CD4-positive, alpha-beta T cell (primary cell): Measurements from ENCODE around the gene TCF15. TPM values are rescaled to one million over a fixed set of nuclear protein-coding genes. Genes with fewer than 3 reads are reported as not detected.

ENCODE experiments used
- ATAC-seq: fragments of 200-7000 bp; cut with Tn5 transposase; one replicate; pipeline ENCODE4 v1.10.0; 2022; ENCODE audit warnings: mild to moderate bottlenecking; ENCODE audit not compliant: poor library complexity
- CTCF ChIA-PET: fragments of 350-600 bp; sonication (Branson Sonifier 250); formaldehyde crosslinking; loops from one replicate; lab custom pipeline; 2021; ENCODE audit warnings: antibody characterized with exemption, inconsistent platforms; lab: Charles Lee
- POLR2A ChIA-PET: fragments of 350-600 bp; sonication (Branson Sonifier 250); formaldehyde crosslinking; loops from one replicate; lab custom pipeline; 2021; ENCODE audit warnings: antibody characterized with exemption, inconsistent platforms; lab: Charles Lee
- DNase-seq, 14 experiments: peaks; one replicate each; pipeline ENCODE4 v3.0.0-alpha.2; 2013 to 2020; ENCODE audit warnings: mixed read lengths in 2 of 14
- H3K27ac ChIP-seq, 2 donors: one replicate each; pipeline versions ENCODE4 v1.5.1 to v1.7.0; 2013; ENCODE audit warnings: low read length in 2 of 2, low read depth in 1 of 2, mild to moderate bottlenecking in 1 of 2
- H3K27me3 ChIP-seq, 2 experiments: 1 replicate in 1 of 2; 2 replicates in 1 of 2; pipeline versions ENCODE4 v1.6.1 to v1.7.0; 2013; ENCODE audit warnings: low read length in 2 of 2, control low read depth in 1 of 2, mild to moderate bottlenecking in 1 of 2, moderate library complexity in 1 of 2; ENCODE audit not compliant: insufficient read depth in 2 of 2, control insufficient read depth in 1 of 2
- H3K36me3 ChIP-seq: one replicate; pipeline ENCODE4 v1.6.1; 2013; ENCODE audit warnings: low read length, control low read depth; ENCODE audit not compliant: insufficient read depth
- H3K4me1 ChIP-seq: one replicate; pipeline ENCODE4 v1.6.1; 2013; ENCODE audit warnings: low read length, control low read depth; ENCODE audit not compliant: insufficient read depth
- H3K4me3 ChIP-seq: one replicate; pipeline ENCODE4 v1.5.1; 2013; ENCODE audit warnings: mild to moderate bottlenecking, low read length, moderate library complexity
- H3K9me3 ChIP-seq, 2 experiments: 1 replicate in 1 of 2; 2 replicates in 1 of 2; pipeline versions ENCODE4 v1.6.1 to v1.7.0; 2013; ENCODE audit warnings: low read length in 2 of 2, mild to moderate bottlenecking in 2 of 2, control low read depth in 1 of 2, moderate library complexity in 1 of 2; ENCODE audit not compliant: control insufficient read depth in 1 of 2, insufficient read depth in 1 of 2
- H3K27ac Mint-ChIP-seq: one replicate; pipeline ENCODE4 v1.8.0; 2020; ENCODE audit warnings: mixed read lengths
- H3K27me3 Mint-ChIP-seq: one replicate; pipeline ENCODE4 v1.8.0; 2021; ENCODE audit warnings: mixed read lengths
- H3K36me3 Mint-ChIP-seq: one replicate; pipeline ENCODE4 v1.8.0; 2021; ENCODE audit warnings: low read depth, mixed read lengths
- H3K4me1 Mint-ChIP-seq: one replicate; pipeline ENCODE4 v1.8.0; 2021; ENCODE audit warnings: low read depth, mixed read lengths
- H3K4me3 Mint-ChIP-seq: one replicate; pipeline ENCODE4 v1.8.0; 2020; ENCODE audit warnings: mild to moderate bottlenecking, mixed read lengths
- H3K9me3 Mint-ChIP-seq: one replicate; pipeline ENCODE4 v1.8.0; 2020; ENCODE audit warnings: mixed read lengths
- CTCF ChIP-seq: fragments of 200-600 bp; IDR thresholded peaks from one replicate; pipeline ENCODE4 v1.8.0; 2022; ENCODE audit warnings: antibody characterized with exemption, mild to moderate bottlenecking
- intact Hi-C, 2 experiments: fragments of 100-400 bp; cut with DNase I in 1 of 2; cut with micrococcal nuclease in 1 of 2; formaldehyde crosslinking; loops; one replicate each; pipeline versions ENCODE4 v1.15.1 to v1.9.0; 2023 to 2025; cut with DNase I, micrococcal nuclease
- total RNA-seq, 174 experiments: library from RNA in 2 of 174; stranded (reverse) in 2 of 174; gene quantifications; one replicate each; pipeline ENCODE4 v1.2.3 and lab custom pipeline; 2021 to 2026

Gene TCF15
- total RNA-seq, 2 experiments from 2014 or later, result not detected

GRCh38 chr20:595330-596308, 14.5 kb downstream of the TCF15 start:
- intact Hi-C loops, result no loop called here
- Mint-ChIP-seq H3K27me3 (peaks cover 23% of the 10 kb centered on the region), H3K27ac (no peak overlapping the region), H3K4me3 (no peak overlapping the region), H3K9me3 (no peaks in the 10 kb centered on the region), H3K4me1 (no peaks in the 10 kb centered on the region), H3K36me3 (no peaks in the 10 kb centered on the region)
- Histone ChIP-seq H3K27me3 (no peaks in the 10 kb centered on the region), H3K36me3 (no peaks in the 10 kb centered on the region), H3K9me3 (no peaks in the 10 kb centered on the region), H3K4me3 (no peak overlapping the region), H3K27ac (no peak overlapping the region), H3K4me1 (no peaks in the 10 kb centered on the region)
- no peak for TF ChIP-seq CTCF
- ATAC-seq (no peak), DNase-seq (no peak)
- ChIA-PET POLR2A (no interaction called here), CTCF (interaction anchor here (0.7 kb wide), 1 partner anchor 139 kb away, joined by 3 read pairs; no protein-coding TSS in a partner anchor)

GRCh38 chr20:592506-592905, 17.6 kb downstream of the TCF15 start:
- intact Hi-C loops, result no loop called here
- ATAC-seq (no peak), DNase-seq (no peak)
- H3K36me3 Mint-ChIP-seq, result no peaks in the 10 kb centered on the region
- POLR2A ChIA-PET, result no interaction called here
- Histone ChIP-seq H3K4me1 (no peaks in the 10 kb centered on the region), H3K9me3 (no peaks in the 10 kb centered on the region), H3K4me3 (no peak overlapping the region), H3K36me3 (no peaks in the 10 kb centered on the region), H3K27ac (no peak overlapping the region), H3K27me3 (no peaks in the 10 kb centered on the region)
- H3K9me3 Mint-ChIP-seq, result no peaks in the 10 kb centered on the region
- CTCF ChIA-PET, result no interaction called here
- no peak overlapping the region for H3K27ac Mint-ChIP-seq
- peaks cover 29% of the 10 kb centered on the region for H3K27me3 Mint-ChIP-seq
- H3K4me1 Mint-ChIP-seq, result no peaks in the 10 kb centered on the region
- no peak for TF ChIP-seq CTCF
- H3K4me3 Mint-ChIP-seq, result no peak overlapping the region

DNA sequence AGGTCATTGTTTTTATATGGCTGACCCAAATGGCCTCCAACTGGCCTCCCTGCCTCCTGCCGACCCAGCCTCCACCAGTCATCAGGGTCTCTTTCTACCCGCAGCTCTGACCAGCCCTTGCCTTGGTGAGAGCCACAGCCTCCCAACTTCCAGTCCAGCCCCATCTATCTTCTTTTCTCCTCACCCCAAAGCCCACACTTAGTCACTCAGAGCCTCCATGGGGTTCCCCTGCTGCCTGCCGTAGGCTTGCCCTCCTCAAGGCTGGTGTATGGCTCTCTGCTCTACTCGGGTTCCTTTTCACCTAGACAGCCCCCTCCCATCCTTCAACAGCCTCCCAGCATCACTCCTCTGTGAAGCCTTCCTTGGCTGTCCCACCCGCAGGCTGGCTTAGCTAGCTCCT, 18.2 kb downstream of the TCF15 start:
- ATAC-seq, result no peak
- H3K27ac ChIP-seq, result no peak overlapping the region
- H3K4me3 Mint-ChIP-seq, result no peak overlapping the region
- no peaks in the 10 kb centered on the region for H3K27me3 ChIP-seq
- ChIA-PET CTCF (no interaction called here), POLR2A (no interaction called here)
- H3K9me3 Mint-ChIP-seq, result no peaks in the 10 kb centered on the region
- no peaks in the 10 kb centered on the region for H3K4me1 Mint-ChIP-seq
- no peaks in the 10 kb centered on the region for H3K36me3 Mint-ChIP-seq
- no peaks in the 10 kb centered on the region for H3K36me3 ChIP-seq
- H3K9me3 ChIP-seq, result no peaks in the 10 kb centered on the region
- H3K4me3 ChIP-seq, result no peak overlapping the region
- intact Hi-C loops, result no loop called here
- no peak for TF ChIP-seq CTCF
- H3K27ac Mint-ChIP-seq, result no peak overlapping the region
- peaks cover 32% of the 10 kb centered on the region for H3K27me3 Mint-ChIP-seq
- H3K4me1 ChIP-seq, result no peaks in the 10 kb centered on the region
- no peak for DNase-seq
